NCI-H2227 (cell line): ENCODE results near the gene RBM4B.
"Not testable (repeated sequence)": the region's sequence is repeated elsewhere in the genome, so short reads cannot be mapped to it uniquely, and the experiment has no call there.

ENCODE experiments used
- DNase-seq: peaks from one replicate; lab custom pipeline; 2025; ENCODE audit not compliant: unreplicated experiment; lab: John Stamatoyannopoulos, UW

Gene RBM4B

GRCh38 chr11:66677599-66678375 is at the start of gene RBM4B:
Gene RBM4B, minus strand, starts transcription at chr11:66677887. Its CDS starts 808 bp downstream, at chr11:66677079.
- peak; percentile 99 for DNase-seq

GRCh38 chr11:66725647-66726046 is 48.0 kb upstream of the RBM4B start:
- DNase-seq = no peak

- no peak for DNase-seq
Measured at GRCh38 chr11:66725114-66725513, 47.4 kb upstream of the RBM4B start.

- DNase-seq = not testable (repeated sequence)
Measured at GRCh38 chr11:66724167-66724566, 46.5 kb upstream of the RBM4B start.

- no peak for DNase-seq
Measured at GRCh38 chr11:66723693-66724092, 46.0 kb upstream of the RBM4B start.

GRCh38 chr11:66722745-66723651 is 45.3 kb upstream of the RBM4B start:
- DNase-seq = no peak

- no peak for DNase-seq
Measured at GRCh38 chr11:66721939-66722338, 44.3 kb upstream of the RBM4B start.

- no peak for DNase-seq
Measured at GRCh38 chr11:66720899-66721470, 43.3 kb upstream of the RBM4B start.

- DNase-seq = peak; percentile 86
Measured at GRCh38 chr11:66720223-66720898, 42.7 kb upstream of the RBM4B start.

GRCh38 chr11:66719111-66719872 is 41.6 kb upstream of the RBM4B start:
- no peak for DNase-seq

GRCh38 chr11:66718320-66718971 is 40.8 kb upstream of the RBM4B start:
- no peak for DNase-seq

GRCh38 chr11:66717925-66718319 is 40.2 kb upstream of the RBM4B start:
- no peak for DNase-seq

GRCh38 chr11:66716996-66717395 is 39.3 kb upstream of the RBM4B start:
- DNase-seq = no peak

- DNase-seq = no peak
Measured at GRCh38 chr11:66715346-66716085, 37.8 kb upstream of the RBM4B start.

GRCh38 chr11:66713746-66714480 is 36.2 kb upstream of the RBM4B start:
- no peak for DNase-seq

- no peak for DNase-seq
Measured at GRCh38 chr11:66710384-66710930, 32.8 kb upstream of the RBM4B start.

- no peak for DNase-seq
Measured at GRCh38 chr11:66708701-66709100, 31.0 kb upstream of the RBM4B start.

GRCh38 chr11:66708094-66708493 is 30.4 kb upstream of the RBM4B start:
- DNase-seq = no peak
